Activated CD4-positive, alpha-beta T cell treated with anti-CD3 and anti-CD28 coated beads for 4 hours (primary cell): ENCODE measurements around the gene GPR87.
A peak's percentile ranks its signal among the peaks of the same experiment; 100 is the strongest.

ENCODE experiments used
- DNase-seq, 2 donors: peaks; one replicate each; pipeline ENCODE4 v3.0.0-alpha.2; 2020

Gene GPR87

DNA sequence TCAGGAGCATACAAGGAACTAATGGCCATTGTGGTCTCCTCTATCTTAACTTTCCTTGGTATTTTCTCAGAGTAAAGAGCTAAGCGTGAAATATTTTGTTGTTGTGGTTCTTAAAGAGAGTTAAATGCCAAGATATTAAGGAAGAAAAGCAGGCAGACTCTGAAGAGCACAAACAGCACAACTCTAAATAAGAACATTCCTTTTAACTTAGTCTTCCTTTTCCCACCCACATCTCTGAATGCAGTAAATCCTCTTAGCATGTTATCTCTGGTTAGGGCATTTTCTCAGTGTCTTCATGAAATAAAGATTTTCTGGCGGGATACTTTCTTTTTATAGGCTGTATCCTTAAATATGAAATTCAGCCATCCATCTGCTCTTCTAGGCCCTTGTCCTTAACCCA, 1.5 kb downstream of the GPR87 start:
- DNase-seq = no peak

- no peak for DNase-seq
These were observed 2.0 kb downstream of the GPR87 start for GRCh38 chr3:151314593-151314992.

GRCh38 chr3:151314137-151314536, 2.5 kb downstream of the GPR87 start:
- no peak for DNase-seq

GRCh38 chr3:151312972-151313371, 3.6 kb downstream of the GPR87 start:
- DNase-seq = no peak

DNA sequence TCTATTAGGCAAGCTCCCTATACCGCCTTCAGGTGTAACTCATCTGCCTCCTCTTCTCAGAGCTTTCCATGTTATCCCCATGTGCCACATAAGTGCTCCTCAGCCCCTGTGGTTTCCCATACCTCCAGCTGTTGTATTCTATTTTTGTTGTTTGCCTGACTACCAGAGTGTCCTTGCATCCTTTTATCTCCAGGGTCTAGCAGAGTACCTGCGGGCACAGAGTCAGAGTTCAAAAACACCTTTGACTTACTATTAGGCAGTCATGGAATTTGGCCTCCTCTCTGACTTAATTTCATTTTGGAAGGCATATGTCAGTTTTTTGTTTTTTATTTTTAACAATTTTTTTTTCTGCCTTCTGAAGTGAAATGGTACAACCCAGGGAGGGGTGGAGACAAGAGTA, 7.1 kb downstream of the GPR87 start:
- DNase-seq = no peak

DNA sequence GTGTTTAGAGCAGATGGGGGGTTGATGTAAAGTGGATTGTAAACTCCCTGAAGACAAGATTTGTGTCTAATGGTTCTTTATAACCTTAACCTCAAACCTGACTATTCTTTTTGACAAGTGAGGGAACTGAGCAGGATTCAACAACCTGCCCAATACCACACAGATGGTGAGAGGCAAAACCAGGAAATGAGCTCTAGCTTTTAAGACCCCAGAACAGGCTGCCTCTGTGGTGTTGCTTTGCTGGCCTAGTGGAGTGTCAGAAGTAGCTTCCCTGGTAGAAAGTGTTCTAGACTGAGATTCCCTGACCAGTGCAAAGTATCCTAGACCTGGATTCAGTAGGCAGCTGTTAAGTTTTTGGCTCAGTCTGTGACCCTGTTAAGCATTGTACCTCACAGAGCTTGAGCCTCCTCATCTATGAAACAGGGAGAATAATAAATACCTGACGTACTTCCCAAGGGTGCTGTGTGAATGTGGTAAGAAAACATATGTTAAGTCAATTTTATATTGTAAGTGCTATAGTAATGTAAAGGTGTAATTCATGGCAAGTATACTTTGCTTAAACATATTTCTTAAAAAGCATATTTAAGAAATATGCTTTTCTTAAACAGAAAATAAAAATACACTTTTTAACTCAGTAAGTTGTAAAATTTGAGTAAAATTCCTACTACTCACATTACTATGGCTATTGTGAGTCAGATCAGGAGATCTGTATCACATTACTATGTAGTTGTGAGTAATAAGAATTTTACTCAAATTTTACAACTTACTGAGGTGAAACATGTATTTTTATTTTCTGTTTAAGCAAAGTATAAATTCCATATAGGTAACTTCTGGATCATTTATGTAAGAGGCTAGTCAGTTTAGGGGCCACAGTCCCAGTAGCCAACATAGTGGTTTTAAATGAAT, 8.8 kb downstream of the GPR87 start:
- no peak for DNase-seq

GRCh38 chr3:151307131-151307530, 9.5 kb downstream of the GPR87 start:
- DNase-seq = no peak

DNA sequence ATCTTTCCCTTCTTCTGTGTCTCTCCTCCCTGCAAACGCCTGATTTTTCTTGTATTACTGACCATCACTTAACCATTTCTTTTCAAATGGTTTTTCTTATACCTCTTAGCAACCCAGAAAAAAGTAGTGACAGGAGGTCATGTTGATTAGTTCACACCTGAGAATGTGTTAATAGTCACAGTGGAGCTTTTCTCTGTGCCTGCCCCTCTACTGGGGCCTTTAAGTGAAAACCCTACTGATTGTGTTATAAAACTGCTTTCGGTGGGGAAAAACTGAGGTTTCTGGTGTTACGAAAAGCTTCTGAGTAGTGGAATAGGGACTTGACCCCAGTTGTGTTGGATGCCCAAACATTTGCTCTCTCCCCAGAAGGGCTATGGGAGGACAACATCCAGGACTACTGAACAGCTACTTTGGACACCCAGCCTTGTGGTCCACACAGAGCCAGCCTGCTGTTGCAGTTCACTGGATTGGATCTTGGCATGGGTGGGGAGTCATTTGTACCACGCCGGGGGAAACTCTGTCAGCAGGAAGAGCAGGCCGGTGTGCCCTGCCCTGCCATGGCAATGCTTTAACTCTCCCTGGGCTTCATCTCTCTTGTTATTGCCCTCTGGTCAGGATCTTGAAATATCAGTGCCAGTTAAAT, 10.3 kb downstream of the GPR87 start:
- no peak for DNase-seq

GRCh38 chr3:151305775-151306151, 10.9 kb downstream of the GPR87 start:
- no peak for DNase-seq

GRCh38 chr3:151305060-151305774, 11.4 kb downstream of the GPR87 start:
- peak in 1 of 2 donors; percentile 9 for DNase-seq

DNA sequence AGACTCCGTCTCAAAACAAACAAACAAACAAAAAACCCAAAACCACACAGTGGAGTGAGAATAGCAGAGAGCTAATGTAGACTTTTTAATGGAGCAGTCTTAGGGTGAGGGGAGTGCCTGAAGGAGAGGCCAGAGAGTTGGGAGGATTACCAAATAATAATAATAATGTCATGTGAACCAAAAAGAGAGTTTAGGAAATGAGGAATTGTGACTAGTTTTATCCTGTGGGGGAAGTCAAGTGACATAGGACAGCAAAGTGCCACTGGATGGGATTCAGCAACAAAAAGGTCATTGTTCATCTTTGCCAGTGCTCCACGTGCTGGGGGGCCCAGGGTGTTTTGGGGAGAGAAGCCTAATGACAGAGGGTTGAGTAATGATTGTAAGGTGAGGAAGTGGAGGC, 12.9 kb downstream of the GPR87 start:
- no peak for DNase-seq

DNA sequence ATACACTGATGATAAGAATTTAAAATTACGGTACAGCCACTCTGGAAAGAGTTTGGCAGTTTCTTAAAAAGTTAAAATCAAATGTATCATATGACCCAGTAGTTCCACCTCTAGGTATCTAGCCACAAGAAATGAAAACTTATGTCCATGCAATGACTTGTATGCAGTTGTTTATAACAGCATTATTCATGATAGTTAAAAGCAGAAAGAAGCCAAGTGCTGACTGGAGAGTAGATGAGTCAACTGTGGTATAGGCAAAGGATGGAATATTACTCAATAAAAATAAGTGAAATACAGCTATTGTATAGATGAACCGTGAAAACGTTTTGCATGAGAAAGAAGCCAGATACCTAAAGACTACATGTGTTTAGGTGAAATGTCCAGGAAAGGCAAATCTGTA, 14.8 kb downstream of the GPR87 start:
- DNase-seq = no peak

- no peak for DNase-seq
These were observed 16.1 kb downstream of the GPR87 start for GRCh38 chr3:151300539-151300938.

DNA sequence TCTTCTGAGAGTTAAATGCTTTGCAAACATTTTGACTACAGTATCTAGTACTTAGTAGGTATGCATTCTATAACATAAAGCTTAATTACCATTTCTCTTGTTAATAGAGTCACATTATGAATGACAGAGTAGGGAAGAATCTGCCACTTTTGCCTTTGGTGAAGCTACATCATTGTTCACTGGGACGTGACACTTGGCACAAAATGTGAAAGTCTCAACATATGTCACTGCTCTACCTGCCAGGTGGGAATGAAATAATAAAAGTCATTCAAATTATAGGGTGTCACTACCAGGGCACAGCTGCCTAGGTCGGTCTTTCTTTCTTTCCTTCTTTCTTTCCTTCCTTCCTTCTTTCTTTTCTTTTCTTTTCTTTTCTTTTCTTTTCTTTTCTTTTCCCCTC, 17.6 kb downstream of the GPR87 start:
- DNase-seq = no peak

DNA sequence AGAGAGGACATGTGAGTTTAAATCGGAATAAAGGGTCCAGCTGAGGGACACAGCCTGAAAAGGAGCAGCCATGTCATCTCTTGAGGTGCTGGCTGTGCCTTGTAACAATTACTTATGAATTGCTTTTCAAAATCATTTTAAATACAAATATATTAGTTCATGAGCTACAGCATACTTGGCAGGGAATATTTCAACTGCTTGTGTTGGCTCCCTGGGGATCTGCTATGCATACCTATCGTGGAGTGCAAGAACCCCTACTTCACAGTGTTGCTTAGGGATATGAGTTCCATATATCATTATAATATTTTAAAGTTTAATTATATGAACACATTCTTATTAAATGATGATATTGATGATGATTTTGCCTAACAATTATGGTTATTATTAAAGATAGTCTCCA, 19.2 kb downstream of the GPR87 start:
- no peak for DNase-seq

- DNase-seq = no peak
These were observed 20.4 kb downstream of the GPR87 start for GRCh38 chr3:151296226-151296625.

DNA sequence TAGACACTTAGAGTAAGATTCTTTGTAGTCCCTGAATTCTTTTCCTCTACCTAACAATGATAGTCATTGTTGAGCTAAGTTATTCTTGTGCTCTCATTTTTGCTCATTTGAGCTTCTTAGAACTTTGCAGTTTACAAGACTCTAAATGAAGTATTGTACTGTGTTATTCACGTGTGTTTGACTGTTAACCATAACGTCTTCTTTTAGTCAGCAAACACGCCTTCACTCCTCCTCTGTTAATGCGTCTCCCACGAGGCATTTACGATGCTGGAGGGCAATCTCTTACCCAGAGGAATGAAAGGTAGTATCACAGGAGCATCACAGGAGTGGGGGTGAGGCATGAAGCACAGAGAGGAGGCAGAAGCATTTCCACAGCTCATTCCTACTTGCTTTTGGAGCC, 23.5 kb downstream of the GPR87 start:
- DNase-seq = no peak

DNA sequence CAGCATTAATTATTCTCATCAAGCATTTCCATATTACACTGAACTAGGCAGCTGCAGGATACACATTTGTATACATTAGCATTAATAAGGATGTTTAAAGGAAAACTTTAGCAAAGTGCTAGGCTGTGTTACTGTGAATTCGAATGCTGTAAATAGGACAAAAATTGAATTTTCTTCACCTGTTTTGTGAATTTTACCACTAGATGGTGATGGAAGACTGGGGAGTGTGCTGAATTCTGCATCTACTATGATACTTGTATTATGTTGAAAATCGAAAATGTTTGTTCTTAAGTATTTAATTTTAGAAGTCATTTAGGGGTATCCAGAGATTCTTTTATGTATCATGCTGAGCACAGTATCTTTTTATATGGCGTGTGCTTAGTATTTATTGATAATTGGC, 25.9 kb downstream of the GPR87 start:
- no peak for DNase-seq

- DNase-seq = no peak
These were observed 27.2 kb downstream of the GPR87 start for GRCh38 chr3:151289445-151289844.

- no peak for DNase-seq
These were observed 30.7 kb downstream of the GPR87 start for GRCh38 chr3:151285940-151286339.

DNA sequence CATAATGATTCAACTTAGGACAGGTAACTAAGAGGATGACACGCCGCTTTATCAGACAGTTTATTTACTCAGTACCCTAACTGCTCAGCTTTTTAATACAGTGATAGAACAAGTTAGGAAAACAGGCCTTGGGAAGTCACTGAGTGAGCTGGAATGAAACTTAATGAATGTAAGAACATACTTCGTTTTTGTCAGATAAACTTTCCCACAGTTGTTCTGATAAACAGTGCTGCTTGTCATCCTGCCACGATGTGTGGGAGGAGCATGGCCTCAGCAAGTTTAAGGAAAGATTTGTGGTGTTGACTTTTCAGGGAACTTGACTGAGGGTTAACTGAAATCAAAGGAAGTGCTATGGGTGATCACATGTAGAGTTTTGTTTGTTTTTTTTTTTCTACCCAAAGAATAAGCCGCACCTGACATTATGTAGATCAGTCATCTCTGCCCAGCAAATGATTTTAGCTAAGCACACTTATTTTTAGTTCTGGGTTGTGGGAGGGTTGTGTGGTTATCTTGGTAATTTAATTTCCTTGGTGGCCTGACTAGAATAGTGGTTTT, 32.6 kb downstream of the GPR87 start:
- DNase-seq = no peak

DNA sequence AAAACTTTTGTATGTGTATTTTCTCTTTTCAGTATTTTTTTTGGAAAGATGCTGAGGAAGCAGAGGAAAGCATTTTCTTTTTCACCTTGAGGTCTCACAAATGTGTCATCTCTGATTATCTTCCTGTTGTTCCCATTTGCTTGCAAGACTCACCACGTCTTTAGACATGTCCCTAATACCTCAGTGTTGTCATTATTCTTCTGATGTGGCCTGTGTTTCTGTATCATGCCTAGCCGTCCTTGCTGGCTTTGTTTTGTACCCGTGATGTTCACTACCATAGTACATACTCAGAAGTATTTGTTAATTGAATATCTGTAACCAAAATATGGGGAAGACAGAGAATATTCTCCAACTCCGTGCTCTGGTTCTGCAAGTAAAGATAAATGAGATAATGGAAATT, 33.2 kb downstream of the GPR87 start:
- no peak for DNase-seq

- no peak for DNase-seq
These were observed 33.7 kb downstream of the GPR87 start for GRCh38 chr3:151282921-151283320.
